22Rv1 (cell line): ENCODE results near the gene PRKCE.

ENCODE experiments used
- ZFX ChIP-seq: fragments of 450-650 bp; IDR thresholded peaks from 2 replicates; pipeline ENCODE4 v1.6.1; 2017; ENCODE audit warnings: antibody characterized with exemption, borderline replicate concordance
- TF ChIP-seq, protein P1 (sequence below): fragments of 450-650 bp; IDR thresholded peaks from 2 replicates; pipeline ENCODE4 v1.5.1; 2017; ENCODE audit warnings: mild to moderate bottlenecking

DNA sequence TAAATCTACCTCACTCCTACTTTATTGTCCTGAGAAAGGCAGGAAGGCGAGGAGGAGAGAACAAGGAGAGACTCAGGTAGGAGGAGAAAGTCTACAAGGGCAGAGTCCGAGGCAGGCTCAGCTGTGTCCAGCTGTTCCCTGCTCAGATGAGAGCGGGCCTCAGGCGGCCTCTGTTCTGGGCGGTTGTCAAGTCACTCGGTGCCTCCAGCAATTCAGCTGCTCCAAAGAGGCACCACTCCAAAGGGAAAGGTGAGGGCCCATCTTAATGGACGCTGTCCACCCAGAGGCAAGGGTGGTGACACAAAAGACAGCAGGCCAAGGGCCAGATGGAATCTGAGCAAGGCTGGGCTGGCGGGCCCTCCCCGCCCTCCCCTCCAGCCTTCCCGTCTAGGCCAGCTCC lies 544.3 kb downstream of the PRKCE start:
- TF ChIP-seq, protein P1, sequence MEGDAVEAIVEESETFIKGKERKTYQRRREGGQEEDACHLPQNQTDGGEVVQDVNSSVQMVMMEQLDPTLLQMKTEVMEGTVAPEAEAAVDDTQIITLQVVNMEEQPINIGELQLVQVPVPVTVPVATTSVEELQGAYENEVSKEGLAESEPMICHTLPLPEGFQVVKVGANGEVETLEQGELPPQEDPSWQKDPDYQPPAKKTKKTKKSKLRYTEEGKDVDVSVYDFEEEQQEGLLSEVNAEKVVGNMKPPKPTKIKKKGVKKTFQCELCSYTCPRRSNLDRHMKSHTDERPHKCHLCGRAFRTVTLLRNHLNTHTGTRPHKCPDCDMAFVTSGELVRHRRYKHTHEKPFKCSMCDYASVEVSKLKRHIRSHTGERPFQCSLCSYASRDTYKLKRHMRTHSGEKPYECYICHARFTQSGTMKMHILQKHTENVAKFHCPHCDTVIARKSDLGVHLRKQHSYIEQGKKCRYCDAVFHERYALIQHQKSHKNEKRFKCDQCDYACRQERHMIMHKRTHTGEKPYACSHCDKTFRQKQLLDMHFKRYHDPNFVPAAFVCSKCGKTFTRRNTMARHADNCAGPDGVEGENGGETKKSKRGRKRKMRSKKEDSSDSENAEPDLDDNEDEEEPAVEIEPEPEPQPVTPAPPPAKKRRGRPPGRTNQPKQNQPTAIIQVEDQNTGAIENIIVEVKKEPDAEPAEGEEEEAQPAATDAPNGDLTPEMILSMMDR: no peak
- no peak for TF ChIP-seq ZFX
